GM12892 (cell line): Measurements from ENCODE around the gene CDKL1. TPM values are rescaled to one million over a fixed set of nuclear protein-coding genes. Genes with fewer than 3 reads are reported as not detected.

Experiments
- DNase-seq: peaks from one replicate; pipeline ENCODE4 v3.0.0; 2011; ENCODE audit not compliant: insufficient read length
- FAIRE-seq: peaks from 2 replicates; lab custom pipeline; 2011; peaks lifted over from hg19 to GRCh38; lab: Jason Lieb, UNC
- POLR2A ChIP-seq: IDR thresholded peaks from 2 replicates; pipeline ENCODE4 v1.6.1; 2011; ENCODE audit warnings: low read depth, low read length, control low read depth
- POLR2AphosphoS5 ChIP-seq: IDR thresholded peaks from 2 replicates; pipeline ENCODE4 v1.6.1; 2011; ENCODE audit warnings: low read depth, low read length, control low read depth
- TAF1 ChIP-seq: IDR thresholded peaks from 2 replicates; pipeline ENCODE4 v1.6.1; 2011; ENCODE audit warnings: low read depth, mild to moderate bottlenecking, control low read depth, low read length, borderline replicate concordance
- polyA plus RNA-seq: library from polyadenylated mRNA; unstranded; fragments of >200 nt; gene quantifications from one replicate; pipeline ENCODE4 v1.2.1, GENCODE V29; 2012; ENCODE audit warnings: missing spikeins, inconsistent platforms; ENCODE audit not compliant: missing spikeins

CDKL1 gene
- polyA plus RNA-seq, result 3.0 TPM

DNA sequence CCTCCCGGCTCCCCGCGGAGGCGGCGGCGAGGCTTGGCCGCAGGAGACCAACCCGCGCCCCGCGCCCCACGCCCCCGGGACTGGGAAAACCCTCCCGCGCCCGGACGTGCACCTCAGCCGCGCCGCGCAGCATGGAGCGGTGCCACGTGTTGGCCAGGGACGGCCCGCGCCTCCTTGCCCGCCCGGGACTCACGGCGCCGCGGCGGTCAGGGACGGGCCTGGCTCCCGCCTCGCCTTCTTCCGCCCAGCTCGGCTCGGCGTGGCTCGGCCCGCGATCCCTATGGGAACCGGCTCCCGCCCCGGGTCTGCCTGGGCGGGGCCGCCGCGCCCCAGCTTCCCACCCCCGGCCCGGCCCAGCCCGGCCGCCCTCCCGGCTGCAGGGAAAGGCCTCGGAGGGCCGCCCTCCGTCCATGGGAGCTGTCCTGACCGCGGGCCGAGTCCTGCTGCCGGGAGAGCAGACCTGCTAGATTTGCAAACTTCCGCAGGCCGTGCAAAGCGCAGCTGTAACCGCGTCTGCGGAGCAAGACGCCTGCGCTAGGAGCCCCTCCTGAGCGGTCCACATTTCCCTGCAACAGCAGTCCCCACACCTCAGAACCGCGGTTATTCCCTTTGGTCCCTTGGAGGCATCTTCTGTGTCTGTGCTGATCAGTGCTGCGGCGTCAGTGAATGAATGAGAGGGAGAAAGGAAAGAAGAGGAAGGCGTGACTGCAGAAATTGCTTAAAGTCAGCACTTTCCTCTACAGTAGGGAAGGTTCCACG is at the start of gene CDKL1:
TSS of gene CDKL1 (minus strand) at position 251 of the 759 bp plus-strand sequence. CDS start 1,013 bp downstream, outside the sequence.
- TF ChIP-seq POLR2A, result peak; percentile 46; the same call in 1 of the 2 replicates
- 0 out of 2 replicates have a peak, but pooled peaks have one; percentile 35 for TF ChIP-seq TAF1
- no peak for TF ChIP-seq POLR2AphosphoS5
- DNase-seq (peak; percentile 39), FAIRE-seq (peak; percentile 60)

DNA sequence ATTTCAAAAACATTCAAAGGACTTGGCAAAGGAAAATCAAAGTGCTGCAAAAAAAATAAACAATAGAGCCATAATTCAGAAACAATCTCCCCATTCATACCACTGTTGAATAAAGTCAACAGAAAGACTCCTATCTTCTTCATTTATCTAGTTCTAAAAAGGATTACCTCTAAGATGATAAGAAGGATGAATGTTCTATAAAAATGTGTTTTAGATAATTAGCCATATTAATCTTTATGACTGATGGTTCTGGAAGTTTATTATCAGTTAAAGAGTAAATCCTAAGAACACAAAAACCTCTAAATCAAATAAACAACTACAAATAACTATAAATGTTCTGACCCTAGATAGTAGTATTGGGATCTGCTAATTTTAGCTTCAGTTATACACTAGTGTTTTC is 37.8 kb upstream of the CDKL1 start:
- FAIRE-seq, result no peak
- TF ChIP-seq POLR2AphosphoS5, result no peak
- no peak for DNase-seq

GRCh38 chr14:50432131-50432530 is 35.5 kb upstream of the CDKL1 start:
- DNase-seq (no peak), FAIRE-seq (no peak)
- TF ChIP-seq TAF1 (no peak), POLR2A (no peak), POLR2AphosphoS5 (no peak)

- no peak for TF ChIP-seq TAF1
- no peak for TF ChIP-seq POLR2AphosphoS5
- TF ChIP-seq POLR2A, result no peak
- FAIRE-seq, result no peak
- no peak for DNase-seq
These were observed 29.1 kb upstream of the CDKL1 start for GRCh38 chr14:50425816-50426215.

- DNase-seq (no peak), FAIRE-seq (no peak)
- no peak for TF ChIP-seq POLR2AphosphoS5
- TF ChIP-seq POLR2A, result no peak
- no peak for TF ChIP-seq TAF1
These were observed 28.4 kb upstream of the CDKL1 start for GRCh38 chr14:50425105-50425504.

DNA sequence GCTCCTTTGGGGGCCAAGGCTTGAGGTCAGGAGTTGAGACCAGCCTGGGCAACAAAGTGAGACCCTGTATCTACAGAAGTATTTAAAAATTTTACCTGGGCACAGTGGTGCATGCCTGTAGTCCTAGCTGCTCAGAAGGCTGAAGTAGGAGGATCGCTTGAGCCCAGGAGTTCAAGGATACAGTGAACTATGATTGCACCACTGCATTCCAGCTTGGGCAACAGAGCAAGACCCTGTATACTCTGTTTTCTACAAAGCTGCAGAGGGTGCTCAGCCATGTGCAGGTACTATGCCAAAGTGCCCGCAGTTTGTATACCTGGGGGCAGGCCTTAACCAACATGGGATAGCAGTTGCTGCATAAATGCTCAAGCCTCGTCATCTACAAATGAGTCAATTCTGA is 26.8 kb upstream of the CDKL1 start:
- TF ChIP-seq POLR2AphosphoS5 (no peak), TAF1 (no peak), POLR2A (no peak)
- DNase-seq, result no peak
- no peak for FAIRE-seq

DNA sequence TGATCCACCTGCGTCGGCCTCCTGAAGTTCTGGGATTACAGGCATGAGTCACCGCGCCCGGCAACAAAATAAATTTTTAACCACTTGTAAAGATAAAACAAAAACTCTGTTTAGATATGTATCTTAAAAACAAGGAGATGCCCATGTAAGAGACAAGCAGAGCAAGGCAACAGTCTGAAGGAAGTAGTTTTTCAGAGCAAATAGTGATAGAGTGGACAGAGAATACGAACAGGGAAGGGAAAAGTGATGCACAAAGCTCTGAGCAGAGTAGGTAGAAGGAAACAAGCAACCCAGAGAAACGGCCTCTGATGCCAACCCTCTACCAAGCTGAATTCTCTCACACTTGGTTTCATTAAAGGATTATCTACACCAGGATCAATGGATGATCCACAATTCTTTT is 24.8 kb upstream of the CDKL1 start:
- DNase-seq (no peak), FAIRE-seq (no peak)
- no peak for TF ChIP-seq POLR2AphosphoS5
- TF ChIP-seq TAF1, result no peak
- no peak for TF ChIP-seq POLR2A

DNA sequence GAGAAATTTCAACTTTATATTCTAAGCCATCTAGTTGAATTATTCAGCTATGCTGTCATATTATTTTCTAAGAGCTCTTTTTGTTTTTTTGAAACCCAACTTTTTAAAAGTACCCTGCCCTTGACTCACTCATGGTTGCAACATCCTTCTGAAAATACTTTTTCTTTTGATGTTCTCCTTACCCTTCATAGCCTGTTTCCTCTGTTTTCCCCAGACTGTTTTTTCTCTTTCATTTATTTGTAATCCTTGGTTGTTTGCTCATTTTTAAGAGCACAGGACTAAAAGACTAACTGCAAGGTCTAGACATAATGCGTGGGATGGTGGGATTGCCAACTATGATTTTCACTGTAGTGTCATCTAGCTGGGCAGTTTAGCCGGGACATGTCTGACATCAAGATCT is 21.2 kb upstream of the CDKL1 start:
- DNase-seq, result no peak
- peak; percentile 46 for FAIRE-seq
- TF ChIP-seq POLR2AphosphoS5 (no peak), TAF1 (no peak), POLR2A (no peak)

DNA sequence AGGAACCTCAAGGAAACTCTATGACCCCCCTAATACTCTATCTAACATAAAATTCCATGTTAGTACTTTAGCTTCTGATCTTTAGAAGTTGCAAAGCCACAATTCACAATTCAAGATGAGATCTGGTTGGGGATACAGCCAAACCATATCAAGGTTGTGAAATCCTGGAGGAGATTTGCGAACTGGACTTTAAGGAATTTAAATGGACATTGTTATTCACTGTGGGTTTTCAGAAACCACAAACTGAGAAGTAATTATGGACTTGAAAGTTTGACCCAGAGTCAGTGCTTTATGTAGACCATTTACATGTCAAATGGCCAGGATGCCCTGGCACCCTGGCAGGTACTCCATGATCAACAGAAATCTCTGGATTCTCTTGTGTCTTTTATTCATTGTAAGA is 14.2 kb upstream of the CDKL1 start:
- DNase-seq, result no peak
- TF ChIP-seq POLR2AphosphoS5 (no peak), POLR2A (no peak), TAF1 (no peak)
- no peak for FAIRE-seq

DNA sequence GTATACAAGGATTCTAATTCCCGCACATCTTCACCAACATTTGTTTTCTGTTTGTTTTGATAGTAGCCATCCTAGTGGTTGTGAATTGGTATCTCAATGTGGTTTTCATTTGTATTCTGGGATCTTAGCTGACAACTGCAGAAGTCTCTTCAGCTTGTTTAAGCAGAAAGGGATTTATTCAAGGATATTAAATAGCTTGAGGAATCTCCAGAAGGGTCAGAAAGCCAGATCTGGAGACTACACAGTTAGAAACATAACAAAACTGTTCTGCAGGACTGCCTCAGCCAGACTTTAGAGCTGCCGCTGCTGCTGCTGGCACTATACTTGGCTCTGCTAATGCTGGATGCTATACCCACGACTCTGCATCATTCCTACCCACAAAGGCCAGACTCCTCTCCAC is 13.4 kb upstream of the CDKL1 start:
- FAIRE-seq (no peak), DNase-seq (no peak)
- no peak for TF ChIP-seq POLR2AphosphoS5
- no peak for TF ChIP-seq TAF1

GRCh38 chr14:50407111-50407812 is 10.6 kb upstream of the CDKL1 start:
- FAIRE-seq (no peak), DNase-seq (no peak)
- TF ChIP-seq TAF1 (no peak), POLR2AphosphoS5 (no peak), POLR2A (no peak)

- DNase-seq (no peak), FAIRE-seq (no peak)
- TF ChIP-seq POLR2AphosphoS5 (no peak), POLR2A (no peak), TAF1 (no peak)
These were observed 6.7 kb upstream of the CDKL1 start for GRCh38 chr14:50403419-50403818.
